Calu3 (cell line): ENCODE data around the gene CCT8. TPM values are rescaled to one million over a fixed set of nuclear protein-coding genes. Genes with fewer than 3 reads are reported as not detected.

Experiments used
- BruUV-seq: library from RNA; stranded (reverse); fragments of 400-500 nt; replicated peaks from 2 replicates; lab custom pipeline; 2021; lab: Mats Ljungman, UMichigan
- CTCF ChIA-PET: fragments of 300-600 bp; sonication (Branson Sonifier 250); formaldehyde crosslinking; loops from one replicate; lab custom pipeline; 2022; ENCODE audit warnings: antibody characterized with exemption; lab: Charles Lee
- DNase-seq: peaks from one replicate; pipeline ENCODE4 v3.0.0; 2022
- H3K27ac Mint-ChIP-seq: one replicate; pipeline ENCODE4 v1.8.0; 2022; ENCODE audit warnings: mixed read lengths; ENCODE audit not compliant: unreplicated experiment
- H3K27me3 Mint-ChIP-seq: one replicate; pipeline ENCODE4 v1.8.0; 2022; ENCODE audit warnings: mixed read lengths; ENCODE audit not compliant: unreplicated experiment
- H3K36me3 Mint-ChIP-seq: one replicate; pipeline ENCODE4 v1.8.0; 2022; ENCODE audit warnings: mild to moderate bottlenecking, moderate library complexity, mixed read lengths; ENCODE audit not compliant: insufficient read depth, unreplicated experiment
- H3K4me1 Mint-ChIP-seq: one replicate; pipeline ENCODE4 v1.8.0; 2022; ENCODE audit warnings: mild to moderate bottlenecking, low read depth, mixed read lengths; ENCODE audit not compliant: unreplicated experiment
- H3K4me3 Mint-ChIP-seq: one replicate; pipeline ENCODE4 v1.8.0; 2022; ENCODE audit warnings: mild to moderate bottlenecking, low read depth, moderate library complexity, mixed read lengths; ENCODE audit not compliant: unreplicated experiment
- H3K9me3 Mint-ChIP-seq: one replicate; pipeline ENCODE4 v1.8.0; 2022; ENCODE audit warnings: low read depth, mixed read lengths; ENCODE audit not compliant: unreplicated experiment
- intact Hi-C: fragments of 100-400 bp; cut with micrococcal nuclease; formaldehyde crosslinking; loops from one replicate; pipeline ENCODE4 v1.10.0; 2022; ENCODE audit not compliant: unreplicated experiment
- total RNA-seq: library from RNA; stranded (reverse); gene quantifications from 2 replicates; pipeline ENCODE4 v1.2.3, GENCODE V29; 2022
- TF ChIP-seq, protein P1 (sequence below): fragments of 200-600 bp; IDR thresholded peaks from one replicate; pipeline ENCODE4 v1.8.0; 2022; ENCODE audit warnings: antibody characterized with exemption; ENCODE audit not compliant: unreplicated experiment

Gene CCT8
- total RNA-seq, 1 experiment from 2014 or later: 198 TPM

DNA sequence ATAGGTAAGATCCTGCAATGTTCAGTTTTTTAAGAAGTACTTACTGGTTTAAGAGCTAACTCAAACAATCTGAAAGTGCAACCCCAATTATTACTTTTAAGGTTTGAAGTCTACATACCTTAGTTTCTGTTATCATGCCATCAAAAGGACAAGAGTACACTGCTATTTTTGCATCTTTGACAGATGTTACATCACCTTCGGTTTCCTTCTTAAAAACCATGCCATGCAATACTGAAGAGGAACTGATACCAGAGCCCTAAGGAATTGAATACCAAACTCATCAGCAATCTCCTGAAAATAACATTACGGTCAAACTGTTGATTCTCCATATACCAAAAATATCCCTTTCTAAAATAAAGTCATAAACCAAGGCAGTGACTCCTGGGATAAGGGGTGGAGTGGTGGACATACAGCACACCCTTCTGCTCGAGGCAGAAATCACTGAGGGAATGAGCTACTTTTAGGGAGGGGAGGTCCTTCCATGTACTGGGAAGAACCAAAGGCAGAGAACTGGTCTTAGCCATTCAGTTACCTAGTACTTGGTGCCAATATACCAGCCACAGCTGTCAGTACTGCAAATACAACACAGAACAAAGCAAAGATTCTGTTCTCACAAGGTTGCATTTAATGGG is 8.5 kb downstream of the CCT8 start:
- CTCF ChIA-PET: no interaction called here
- Mint-ChIP-seq H3K9me3 (no peaks in the 10 kb centered on the region), H3K4me1 (no peaks in the 10 kb centered on the region), H3K36me3 (peaks cover 59% of the 10 kb centered on the region), H3K27me3 (no peaks in the 10 kb centered on the region), H3K27ac (no peak overlapping the region), H3K4me3 (no peak overlapping the region)
- no TSS peak for BruUV-seq
- intact Hi-C loops: no loop called here
- DNase-seq: no peak
- TF ChIP-seq, protein P1, sequence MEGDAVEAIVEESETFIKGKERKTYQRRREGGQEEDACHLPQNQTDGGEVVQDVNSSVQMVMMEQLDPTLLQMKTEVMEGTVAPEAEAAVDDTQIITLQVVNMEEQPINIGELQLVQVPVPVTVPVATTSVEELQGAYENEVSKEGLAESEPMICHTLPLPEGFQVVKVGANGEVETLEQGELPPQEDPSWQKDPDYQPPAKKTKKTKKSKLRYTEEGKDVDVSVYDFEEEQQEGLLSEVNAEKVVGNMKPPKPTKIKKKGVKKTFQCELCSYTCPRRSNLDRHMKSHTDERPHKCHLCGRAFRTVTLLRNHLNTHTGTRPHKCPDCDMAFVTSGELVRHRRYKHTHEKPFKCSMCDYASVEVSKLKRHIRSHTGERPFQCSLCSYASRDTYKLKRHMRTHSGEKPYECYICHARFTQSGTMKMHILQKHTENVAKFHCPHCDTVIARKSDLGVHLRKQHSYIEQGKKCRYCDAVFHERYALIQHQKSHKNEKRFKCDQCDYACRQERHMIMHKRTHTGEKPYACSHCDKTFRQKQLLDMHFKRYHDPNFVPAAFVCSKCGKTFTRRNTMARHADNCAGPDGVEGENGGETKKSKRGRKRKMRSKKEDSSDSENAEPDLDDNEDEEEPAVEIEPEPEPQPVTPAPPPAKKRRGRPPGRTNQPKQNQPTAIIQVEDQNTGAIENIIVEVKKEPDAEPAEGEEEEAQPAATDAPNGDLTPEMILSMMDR: no peak

DNA sequence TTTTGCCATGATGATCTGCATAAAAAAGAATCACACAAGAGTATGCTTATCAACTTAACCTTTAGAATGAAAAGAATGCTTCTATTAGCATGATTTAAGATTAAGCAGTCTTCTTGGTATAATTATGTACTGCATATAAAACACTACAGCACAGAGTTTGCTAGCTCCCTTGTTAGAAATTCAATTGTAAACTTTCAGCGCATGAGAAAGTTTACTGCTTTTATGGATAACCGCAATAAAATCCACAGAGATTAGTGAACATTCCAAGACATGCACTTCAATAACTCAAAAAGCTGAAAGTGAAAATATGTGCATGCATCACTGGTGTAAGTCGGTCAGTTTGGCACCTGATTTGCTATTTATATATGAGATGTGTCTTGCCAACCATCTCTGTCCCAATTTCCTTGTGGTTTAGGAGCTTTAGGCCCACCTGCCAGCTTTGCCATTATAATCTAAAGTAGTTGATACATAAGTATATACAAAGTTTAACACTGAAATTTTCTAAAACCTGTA is 16.9 kb downstream of the CCT8 start:
- H3K36me3 Mint-ChIP-seq: peaks cover 16% of the 10 kb centered on the region
- no peaks in the 10 kb centered on the region for H3K4me1 Mint-ChIP-seq
- intact Hi-C loops: no loop called here
- TF ChIP-seq, protein P1: no peak
- H3K27me3 Mint-ChIP-seq: no peaks in the 10 kb centered on the region
- H3K9me3 Mint-ChIP-seq: no peaks in the 10 kb centered on the region
- no peak for DNase-seq
- no TSS peak for BruUV-seq
- CTCF ChIA-PET: interaction anchor here (0.7 kb wide), 1 partner anchor 16 kb away, joined by 5 read pairs; no protein-coding TSS in a partner anchor
- H3K4me3 Mint-ChIP-seq: no peak overlapping the region
- H3K27ac Mint-ChIP-seq: no peak overlapping the region

DNA sequence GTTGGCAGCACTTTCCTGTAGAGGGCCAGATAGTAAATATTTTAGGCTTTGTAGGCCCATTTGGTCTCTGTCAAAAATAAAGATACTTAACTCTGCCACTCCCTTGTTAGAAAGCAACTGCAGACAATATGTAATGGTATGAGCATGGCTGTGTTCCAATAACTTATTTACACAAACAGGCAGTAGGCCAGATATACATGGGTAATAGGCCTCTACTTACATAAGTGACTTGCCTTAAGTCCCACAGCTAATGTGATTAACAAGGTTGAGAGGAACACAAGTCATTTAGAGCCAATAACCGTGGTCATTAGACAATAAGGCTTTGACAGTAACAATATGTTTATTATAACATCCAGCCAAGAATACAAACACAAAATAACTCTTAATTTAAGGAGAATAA is 17.4 kb downstream of the CCT8 start:
- no peaks in the 10 kb centered on the region for H3K27me3 Mint-ChIP-seq
- BruUV-seq: no TSS peak
- DNase-seq: no peak
- no peak overlapping the region for H3K4me3 Mint-ChIP-seq
- intact Hi-C loops: no loop called here
- TF ChIP-seq, protein P1: no peak
- H3K4me1 Mint-ChIP-seq: no peaks in the 10 kb centered on the region
- CTCF ChIA-PET: no interaction called here
- no peak overlapping the region for H3K27ac Mint-ChIP-seq
- H3K36me3 Mint-ChIP-seq: peaks cover 11% of the 10 kb centered on the region
- H3K9me3 Mint-ChIP-seq: no peaks in the 10 kb centered on the region

DNA sequence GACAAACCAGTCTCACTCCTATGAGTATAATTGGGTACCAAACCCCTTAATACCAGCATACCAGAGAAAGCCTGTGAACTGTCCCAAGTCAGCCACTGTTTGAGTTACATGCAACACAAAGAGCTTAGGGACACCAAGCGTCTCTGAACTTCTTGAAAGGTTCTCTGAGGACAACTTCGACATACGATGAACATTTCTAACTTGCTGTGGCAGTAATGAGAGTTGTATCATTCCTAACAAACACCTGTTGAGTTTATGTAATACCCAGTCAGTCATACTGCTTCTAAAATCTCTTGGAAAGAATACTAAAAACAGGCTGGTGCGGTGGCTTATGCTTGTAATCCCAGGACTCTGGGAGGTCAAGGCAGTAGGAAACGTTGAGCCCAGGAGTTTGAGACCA is 18.4 kb downstream of the CCT8 start:
- CTCF ChIA-PET: no interaction called here
- TF ChIP-seq, protein P1: no peak
- Mint-ChIP-seq H3K9me3 (no peaks in the 10 kb centered on the region), H3K36me3 (peaks cover 10% of the 10 kb centered on the region), H3K4me3 (no peak overlapping the region), H3K27me3 (no peaks in the 10 kb centered on the region), H3K27ac (no peak overlapping the region), H3K4me1 (no peaks in the 10 kb centered on the region)
- intact Hi-C loops: no loop called here
- no TSS peak for BruUV-seq
- no peak for DNase-seq
